ENCODE results near the gene UBTD1. TPM values are rescaled to one million over a fixed set of nuclear protein-coding genes. Genes with fewer than 3 reads are reported as not detected.

The UBTD1 gene
- 15.3 and 22.4 TPM in 2 replicates for total RNA-seq

DNA sequence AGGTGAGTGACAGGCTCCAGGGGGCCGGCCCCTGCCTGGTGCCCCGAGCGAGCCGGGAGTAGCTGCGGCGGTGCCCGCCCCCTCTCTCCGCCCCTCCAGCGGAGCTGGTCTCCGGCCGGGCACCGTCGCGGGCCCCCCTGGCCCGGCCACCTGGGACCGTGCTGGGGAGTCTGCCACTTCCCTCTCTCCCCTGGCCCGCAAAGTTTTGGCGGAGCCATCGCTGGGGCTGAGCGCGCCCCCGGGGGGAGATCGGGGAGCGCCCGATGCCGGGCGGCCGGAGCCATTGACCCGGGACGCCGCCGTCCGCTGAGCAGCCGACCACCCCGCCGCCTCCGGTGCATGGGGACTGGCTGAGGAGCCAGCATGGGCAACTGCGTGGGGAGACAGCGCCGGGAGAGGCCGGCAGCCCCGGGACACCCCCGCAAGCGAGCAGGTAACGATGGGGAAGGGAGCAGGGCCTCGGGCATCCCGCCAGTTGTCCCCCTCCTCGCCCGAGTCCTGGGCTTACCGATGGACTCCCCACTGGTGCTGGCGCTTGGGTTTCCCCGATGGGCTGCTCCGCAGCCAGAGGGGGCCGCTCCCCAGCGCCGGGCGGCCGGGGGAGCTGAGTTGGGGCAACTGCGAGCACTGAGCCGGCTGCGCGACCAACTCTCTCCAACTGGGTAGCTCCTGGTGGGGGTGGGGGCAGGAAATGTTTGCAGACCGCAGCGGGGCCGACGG is at the start of gene UBTD1:
TSS of gene UBTD1 (plus strand) at position 84 of the 720 bp plus-strand sequence. CDS start at position 364, 280 bp downstream.

DNA sequence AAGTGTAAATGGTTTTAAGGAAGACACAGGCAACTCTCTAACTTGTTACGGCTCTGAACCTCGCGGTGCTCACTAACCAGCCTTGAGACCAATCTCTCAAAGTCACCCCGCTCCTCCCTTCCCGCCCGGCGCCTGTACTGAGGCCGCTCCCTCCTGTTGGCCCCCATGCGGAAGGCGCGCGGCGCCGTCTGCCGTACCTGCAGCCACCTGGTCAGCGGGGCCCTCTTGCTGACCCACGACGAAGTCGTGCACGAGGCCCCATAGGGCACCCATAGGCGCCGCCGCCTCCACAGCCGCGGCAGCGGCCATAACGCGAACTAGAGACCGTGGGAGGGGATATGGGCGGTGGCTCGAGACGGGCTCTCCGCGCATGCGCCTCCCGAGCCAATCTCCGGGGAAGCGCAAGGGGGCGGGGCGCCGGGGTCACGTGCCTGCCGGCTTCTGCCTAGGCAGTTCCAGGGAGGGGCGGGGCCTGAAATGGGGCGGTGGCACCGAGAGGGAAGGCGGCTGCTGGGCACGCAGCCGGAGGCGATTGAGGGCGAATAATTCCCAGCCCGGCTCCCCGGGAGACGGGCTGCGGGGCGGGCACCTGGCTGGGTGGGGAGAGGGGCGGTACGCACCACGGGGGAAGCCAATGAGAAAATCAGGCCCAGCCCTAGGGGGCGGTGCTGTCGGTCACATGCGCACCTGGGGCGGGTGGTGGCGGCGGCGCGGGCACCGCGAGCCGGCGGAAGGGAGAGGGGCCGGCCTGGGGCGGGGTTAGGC is 466 bp upstream of the UBTD1 start, which contains the start of gene MMS19:
TSS of gene MMS19 (minus strand) at position 347 of the 765 bp plus-strand sequence. CDS start at position 309, 38 bp downstream.

GRCh38 chr10:97572214-97572989 is 73.7 kb downstream of the UBTD1 start, which contains the start of gene ANKRD2:
ANKRD2 (plus strand) TSS chr10:97572779; CDS start chr10:97572789, 10 bp downstream.

DNA sequence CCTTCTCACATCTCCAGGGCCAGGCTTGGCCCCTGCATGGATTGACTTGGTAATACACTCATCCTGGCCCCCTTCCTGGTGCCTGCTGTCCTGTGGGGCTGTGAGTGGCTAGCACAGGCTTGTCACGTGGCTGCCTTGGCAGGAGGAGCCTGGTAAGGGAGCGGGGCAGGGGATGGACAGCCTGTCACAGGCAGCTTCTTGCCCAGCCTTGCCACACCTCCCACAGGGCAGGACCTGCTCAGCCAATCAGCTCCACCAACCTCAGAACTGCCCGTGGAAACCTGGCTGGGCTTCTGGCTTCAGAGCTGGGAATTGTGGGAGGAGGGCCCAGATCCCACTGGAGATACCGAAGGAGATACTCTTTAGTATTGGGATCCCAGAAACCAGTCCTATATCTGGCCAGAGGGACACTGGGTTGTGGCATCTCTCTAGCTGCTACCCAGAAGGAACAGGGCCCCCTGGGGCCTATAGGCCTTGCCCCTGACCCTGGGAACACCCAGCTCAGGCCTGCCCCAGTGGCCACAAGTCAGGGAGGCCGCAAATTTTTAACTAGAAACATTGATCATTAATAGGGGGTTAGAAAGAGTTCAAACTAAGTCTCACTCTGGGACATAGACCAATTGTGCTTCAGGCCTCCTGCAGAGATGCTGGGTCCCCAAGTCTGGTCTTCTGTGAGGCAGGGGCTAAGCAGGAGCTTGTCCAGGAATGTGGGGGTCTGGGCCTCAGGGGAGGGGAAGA is 85.5 kb downstream of the UBTD1 start, which contains the start of gene HOGA1:
TSS of gene HOGA1 (plus strand) at position 330 of the 738 bp plus-strand sequence. CDS start at position 645, 315 bp downstream.

GRCh38 chr10:97589479-97589878 is 90.8 kb downstream of the UBTD1 start, which contains the start of gene C10orf62:
C10orf62 (plus strand) TSS chr10:97589721; CDS start chr10:97589898, 177 bp downstream.

Other genes with a start within 250 kb of the UBTD1 start
- gene ARHGAP19, start 206.3 kb upstream of the UBTD1 start, total RNA-seq = 3.1 and 9.2 TPM in 2 replicates
- 2.2 and 3.0 TPM in 2 replicates for gene FRAT1, start 179.7 kb upstream of the UBTD1 start, total RNA-seq
- gene FRAT2, start 164.2 kb upstream of the UBTD1 start, total RNA-seq = 20.2 and 24.6 TPM in 2 replicates
- 32.6 and 40.0 TPM in 2 replicates for gene RRP12, start 97.6 kb upstream of the UBTD1 start, total RNA-seq
- 396 and 566 TPM in 2 replicates for gene PGAM1, start 72.7 kb upstream of the UBTD1 start, total RNA-seq
- 25.1 and 33.0 TPM in 2 replicates for gene EXOSC1, start 52.9 kb upstream of the UBTD1 start, total RNA-seq
- gene ZDHHC16, start 52.7 kb upstream of the UBTD1 start, total RNA-seq = 32.4 and 40.5 TPM in 2 replicates
- gene MMS19, start 502 bp upstream of the UBTD1 start, total RNA-seq = 66.9 and 68.7 TPM in 2 replicates
- gene ANKRD2, start 73.9 kb downstream of the UBTD1 start, total RNA-seq = 1.3 and 9.9 TPM in 2 replicates
- gene HOGA1, start 85.5 kb downstream of the UBTD1 start, total RNA-seq = 0.21 and 25.5 TPM in 2 replicates
- gene C10orf62, start 90.8 kb downstream of the UBTD1 start, total RNA-seq = not detected in 2 replicates
- 2.2 and 6.0 TPM in 2 replicates for gene MORN4, start 134.6 kb downstream of the UBTD1 start, total RNA-seq
- 37.8 and 41.1 TPM in 2 replicates for gene PI4K2A, start 141.7 kb downstream of the UBTD1 start, total RNA-seq
- 83.4 and 178 TPM in 2 replicates for gene AVPI1, start 188.3 kb downstream of the UBTD1 start, total RNA-seq
- 8.4 and 12.6 TPM in 2 replicates for gene MARVELD1, start 214.8 kb downstream of the UBTD1 start, total RNA-seq
- gene ZFYVE27, start 238.2 kb downstream of the UBTD1 start, total RNA-seq = 19.6 and 26.7 TPM in 2 replicates